ENCODE data around the gene ZNF700. TPM values are rescaled to one million over a fixed set of nuclear protein-coding genes. Genes with fewer than 3 reads are reported as not detected.
"Not testable (repeated sequence)": the region's sequence is repeated elsewhere in the genome, so short reads cannot be mapped to it uniquely, and the experiment has no call there.

Gene ZNF700
- total RNA-seq (34.9 and 40.5 TPM in 2 replicates), polyA plus RNA-seq (14.3 and 16.8 TPM in 2 replicates), polyA minus RNA-seq (5.7 and 5.8 TPM in 2 replicates)
- 22.7 TPM for total RNA-seq (2013)

DNA sequence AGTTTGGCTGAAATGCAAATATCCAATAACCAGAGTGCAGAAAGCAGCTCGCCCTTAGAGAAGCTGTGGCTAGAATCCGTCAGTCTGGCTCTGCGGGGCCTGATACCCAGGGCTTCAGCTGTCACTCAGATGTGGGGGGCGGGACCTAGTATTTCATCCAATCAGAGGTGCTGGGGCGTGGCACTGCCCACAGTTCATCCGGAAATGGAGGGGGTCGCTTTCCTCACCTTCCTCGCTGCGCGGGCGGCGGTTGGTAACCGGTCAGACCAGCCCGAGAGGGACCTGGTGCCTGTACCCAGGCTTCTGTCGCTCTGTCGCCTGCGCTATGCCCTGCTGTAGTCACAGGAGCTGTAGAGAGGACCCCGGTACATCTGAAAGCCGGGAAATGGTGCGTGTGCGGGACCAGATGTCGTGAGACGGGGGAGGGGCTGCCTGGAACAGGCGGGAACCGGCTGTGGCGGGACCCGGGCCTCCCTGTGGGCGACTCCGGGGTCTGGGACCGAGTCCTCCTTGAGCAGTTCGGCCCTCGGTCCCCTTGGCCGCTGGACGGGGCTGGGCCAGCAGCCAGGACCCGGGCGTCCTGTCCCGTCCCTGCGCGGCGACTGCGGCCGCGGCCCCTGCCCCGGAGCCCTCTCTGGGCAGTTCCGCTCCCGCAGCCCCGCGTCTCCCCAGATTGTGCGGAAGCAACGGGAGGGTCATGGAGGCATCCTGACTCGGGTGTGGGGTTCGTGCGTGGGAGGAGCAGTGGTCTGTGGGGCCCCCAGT lies at the start of gene ZNF700:
Gene ZNF700 (plus strand): TSS at position 222 of the 765 bp plus-strand sequence. CDS start 104 bp downstream, at position 326.
- TF ChIP-seq EZH2 (IDR thresholded peaks at IDR 0.05; ENCODE audit: borderline replicate concordance, insufficient read depth, low read depth, low read length, poor library complexity, severe bottlenecking): no peak
- TF ChIP-seq, protein P1, sequence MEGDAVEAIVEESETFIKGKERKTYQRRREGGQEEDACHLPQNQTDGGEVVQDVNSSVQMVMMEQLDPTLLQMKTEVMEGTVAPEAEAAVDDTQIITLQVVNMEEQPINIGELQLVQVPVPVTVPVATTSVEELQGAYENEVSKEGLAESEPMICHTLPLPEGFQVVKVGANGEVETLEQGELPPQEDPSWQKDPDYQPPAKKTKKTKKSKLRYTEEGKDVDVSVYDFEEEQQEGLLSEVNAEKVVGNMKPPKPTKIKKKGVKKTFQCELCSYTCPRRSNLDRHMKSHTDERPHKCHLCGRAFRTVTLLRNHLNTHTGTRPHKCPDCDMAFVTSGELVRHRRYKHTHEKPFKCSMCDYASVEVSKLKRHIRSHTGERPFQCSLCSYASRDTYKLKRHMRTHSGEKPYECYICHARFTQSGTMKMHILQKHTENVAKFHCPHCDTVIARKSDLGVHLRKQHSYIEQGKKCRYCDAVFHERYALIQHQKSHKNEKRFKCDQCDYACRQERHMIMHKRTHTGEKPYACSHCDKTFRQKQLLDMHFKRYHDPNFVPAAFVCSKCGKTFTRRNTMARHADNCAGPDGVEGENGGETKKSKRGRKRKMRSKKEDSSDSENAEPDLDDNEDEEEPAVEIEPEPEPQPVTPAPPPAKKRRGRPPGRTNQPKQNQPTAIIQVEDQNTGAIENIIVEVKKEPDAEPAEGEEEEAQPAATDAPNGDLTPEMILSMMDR (IDR thresholded peaks at IDR 0.05): no peak
- under 1% methylated on average over 49 of the region's 53 CpGs for WGBS (ENCODE audit: insufficient coverage)
- peak within 1 kb of the TSS; percentile 99 for H3K27ac Mint-ChIP-seq
- CTCF ChIA-PET: interaction anchor here (0.6 to 7.2 kb wide), 23 partner anchors 23 to 406 kb away, joined by 3 to 173 read pairs (median 7); partner anchors contain the start of genes ZNF136, ZNF20, ZNF491 and ZNF625
- peak; percentile 96 for DNase-seq
- peaks cover 10 to 28% of the 10 kb centered on the region in 2 donors for H3K4me1 ChIP-seq (ENCODE audit: control insufficient read depth in 2 of 2, insufficient read depth in 2 of 2, low read length in 2 of 2)
- H3K27me3 Mint-ChIP-seq: no peaks in the 10 kb centered on the region
- peak within 1 kb of the TSS; percentile 82 for H3K9ac ChIP-seq (ENCODE audit: low read length)
- H3K4me3 ChIP-seq (ENCODE audit: control extremely low read depth in 1 of 5, extremely low read depth in 1 of 5, insufficient read depth in 1 of 5, low read depth in 2 of 5, low read length in 4 of 5): peak within 1 kb of the TSS; percentile 78 to 97 (median 80)
- intact Hi-C loops (cut with micrococcal nuclease): loop anchor here (1.0 to 5.0 kb wide), 8 partner anchors 39 to 443 kb away; partner anchors contain the start of genes ELAVL3, ZNF20, ZNF439 and ZNF440
- no peaks in the 10 kb centered on the region for H3K9me3 ChIP-seq (ENCODE audit: control extremely low read depth in 1 of 3, control insufficient read depth in 2 of 3, insufficient read depth in 1 of 3, low read length in 2 of 3)
- no peaks in the 10 kb centered on the region for H3K27me3 ChIP-seq (replicated peaks in 1 of 4; ENCODE audit: control extremely low read depth in 1 of 4, control insufficient read depth in 3 of 4, insufficient read depth in 4 of 4, low read length in 3 of 4)
- H3K4me3 Mint-ChIP-seq: peak within 1 kb of the TSS; percentile 98
- peak; percentile 85 for ATAC-seq (ENCODE audit: low read depth)
- POLR2A ChIA-PET: interaction anchor here (0.6 to 2.4 kb wide), 6 partner anchors 40 to 407 kb away, joined by 3 to 33 read pairs (median 7); partner anchors contain the start of genes ZNF20, ZNF439 and ZNF763
- no peaks in the 10 kb centered on the region for H3K9me3 Mint-ChIP-seq (ENCODE audit: insufficient read depth)
- H3K4me2 ChIP-seq (replicated peaks; ENCODE audit: low read depth, low read length, poor library complexity, severe bottlenecking): peak within 1 kb of the TSS; percentile 79
- H3K36me3 ChIP-seq (replicated peaks in 1 of 2; ENCODE audit: control extremely low read depth in 1 of 2, control insufficient read depth in 1 of 2, extremely low read depth in 1 of 2, insufficient read depth in 2 of 2, low read length in 1 of 2): no peaks in the 10 kb centered on the region
- H3K79me2 ChIP-seq (ENCODE audit: control insufficient read depth, insufficient read depth, low read length): peaks cover 44% of the 10 kb centered on the region
- peaks cover 20% of the 10 kb centered on the region for H4K20me1 ChIP-seq (ENCODE audit: control insufficient read depth, insufficient read depth, low read length, poor library complexity, severe bottlenecking)
- peak within 1 kb of the TSS; percentile 95 to 97 for H3K27ac ChIP-seq (ENCODE audit: low read length in 2 of 2)
- H3K4me1 Mint-ChIP-seq: peaks cover 40% of the 10 kb centered on the region
- H2AFZ ChIP-seq (ENCODE audit: insufficient read depth, low read depth, low read length, poor library complexity, severe bottlenecking): peak within 1 kb of the TSS; percentile 87

- H3K27me3 Mint-ChIP-seq; H3K4me1 ChIP-seq (ENCODE audit: control insufficient read depth in 2 of 2, insufficient read depth in 2 of 2, low read length in 2 of 2); H3K79me2 ChIP-seq (ENCODE audit: control insufficient read depth, insufficient read depth, low read length); H3K4me1 Mint-ChIP-seq; H3K9ac ChIP-seq (ENCODE audit: low read length); H3K4me2 ChIP-seq (replicated peaks; ENCODE audit: low read depth, low read length, poor library complexity, severe bottlenecking); H3K9me3 Mint-ChIP-seq (ENCODE audit: insufficient read depth); H3K4me3 ChIP-seq (ENCODE audit: control extremely low read depth in 1 of 5, extremely low read depth in 1 of 5, insufficient read depth in 1 of 5, low read depth in 2 of 5, low read length in 4 of 5); H3K27ac Mint-ChIP-seq; ATAC-seq (ENCODE audit: low read depth); H4K20me1 ChIP-seq (ENCODE audit: control insufficient read depth, insufficient read depth, low read length, poor library complexity, severe bottlenecking); H3K36me3 ChIP-seq (replicated peaks in 1 of 2; ENCODE audit: control extremely low read depth in 1 of 2, control insufficient read depth in 1 of 2, extremely low read depth in 1 of 2, insufficient read depth in 2 of 2, low read length in 1 of 2); H3K27me3 ChIP-seq (replicated peaks in 1 of 4; ENCODE audit: control extremely low read depth in 1 of 4, control insufficient read depth in 3 of 4, insufficient read depth in 4 of 4, low read length in 3 of 4); POLR2A ChIA-PET; H3K27ac ChIP-seq (ENCODE audit: low read length in 2 of 2); H2AFZ ChIP-seq (ENCODE audit: insufficient read depth, low read depth, low read length, poor library complexity, severe bottlenecking); H3K4me3 Mint-ChIP-seq: not testable (repeated sequence)
- peaks cover 0 to 19% (median 7%) of the 10 kb centered on the region in 3 donors for H3K9me3 ChIP-seq (ENCODE audit: control extremely low read depth in 1 of 3, control insufficient read depth in 2 of 3, insufficient read depth in 1 of 3, low read length in 2 of 3)
- WGBS (ENCODE audit: insufficient coverage): 75% methylated on average over 10 of the region's 16 CpGs
- intact Hi-C loops (cut with micrococcal nuclease): loop anchor here (2.0 kb wide), 2 partner anchors 45 to 65 kb away; partner anchors contain the start of genes ZNF440 and ZNF700
- DNase-seq: peak; percentile 26
- CTCF ChIA-PET: interaction anchor here (0.5 to 2.8 kb wide), 11 partner anchors 12 to 283 kb away, joined by 3 to 22 read pairs (median 3); partner anchors contain the start of genes ZNF136, ZNF20 and ZNF491
Observed at GRCh38 chr19:11879687-11880266, 45.1 kb upstream of the ZNF700 start.

Data from B cell (primary cell).